Measurements from ENCODE around the gene EGFR.

DNA sequence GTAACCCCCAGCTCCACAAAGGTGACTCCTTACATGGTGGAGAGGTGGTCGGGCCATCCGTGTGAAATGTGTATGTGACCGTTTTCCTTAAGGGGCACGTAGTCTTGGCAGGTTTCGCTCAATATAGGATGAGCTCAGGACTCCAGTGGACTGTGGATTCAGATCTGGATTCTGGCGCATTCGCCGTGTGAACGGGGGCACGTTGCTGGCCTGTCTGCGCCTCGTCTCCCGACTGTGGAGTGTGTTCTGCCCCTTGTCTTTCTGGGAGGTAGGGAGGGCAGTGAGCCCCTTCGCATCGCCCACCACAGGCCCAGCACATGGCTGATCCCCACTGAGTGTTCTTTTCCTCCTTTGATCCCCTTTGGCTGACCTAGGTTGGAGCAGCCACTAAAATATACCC, 165.1 kb downstream of the EGFR start:
- TF ChIP-seq, protein P1, sequence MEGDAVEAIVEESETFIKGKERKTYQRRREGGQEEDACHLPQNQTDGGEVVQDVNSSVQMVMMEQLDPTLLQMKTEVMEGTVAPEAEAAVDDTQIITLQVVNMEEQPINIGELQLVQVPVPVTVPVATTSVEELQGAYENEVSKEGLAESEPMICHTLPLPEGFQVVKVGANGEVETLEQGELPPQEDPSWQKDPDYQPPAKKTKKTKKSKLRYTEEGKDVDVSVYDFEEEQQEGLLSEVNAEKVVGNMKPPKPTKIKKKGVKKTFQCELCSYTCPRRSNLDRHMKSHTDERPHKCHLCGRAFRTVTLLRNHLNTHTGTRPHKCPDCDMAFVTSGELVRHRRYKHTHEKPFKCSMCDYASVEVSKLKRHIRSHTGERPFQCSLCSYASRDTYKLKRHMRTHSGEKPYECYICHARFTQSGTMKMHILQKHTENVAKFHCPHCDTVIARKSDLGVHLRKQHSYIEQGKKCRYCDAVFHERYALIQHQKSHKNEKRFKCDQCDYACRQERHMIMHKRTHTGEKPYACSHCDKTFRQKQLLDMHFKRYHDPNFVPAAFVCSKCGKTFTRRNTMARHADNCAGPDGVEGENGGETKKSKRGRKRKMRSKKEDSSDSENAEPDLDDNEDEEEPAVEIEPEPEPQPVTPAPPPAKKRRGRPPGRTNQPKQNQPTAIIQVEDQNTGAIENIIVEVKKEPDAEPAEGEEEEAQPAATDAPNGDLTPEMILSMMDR (IDR thresholded peaks at IDR 0.05) = no peak
- TF ChIP-seq POLR2A (IDR thresholded peaks at IDR 0.05; ENCODE audit: low read depth) = no peak

Measured in esophagus muscularis mucosa (tissue), 3 donors.